Activated naive CD4-positive, alpha-beta T cell treated with anti-CD3 and anti-CD28 coated beads, Interleukin-2, amount 10 ng/mL, durations not matched to agents 7 days and 5 days (primary cell): Measurements from ENCODE around the gene CFAP43.
A peak's percentile ranks its signal among the peaks of the same experiment; 100 is the strongest.

Experiments used
- CTCF ChIA-PET: fragments of 350-600 bp; sonication (Branson Sonifier 250); formaldehyde crosslinking; loops from one replicate; lab custom pipeline; 2021; ENCODE audit warnings: antibody characterized with exemption; lab: Charles Lee
- DNase-seq: peaks from one replicate; pipeline ENCODE4 v3.0.0-alpha.2; 2020
- H3K27ac Mint-ChIP-seq: one replicate; pipeline ENCODE4 v1.8.0; 2021; ENCODE audit warnings: mild to moderate bottlenecking, moderate library complexity, mixed read lengths
- H3K27me3 Mint-ChIP-seq: one replicate; pipeline ENCODE4 v1.8.0; 2021; ENCODE audit warnings: mild to moderate bottlenecking, mixed read lengths
- H3K36me3 Mint-ChIP-seq: one replicate; pipeline ENCODE4 v1.8.0; 2021; ENCODE audit warnings: mixed read lengths
- H3K4me1 Mint-ChIP-seq: one replicate; pipeline ENCODE4 v1.8.0; 2021; ENCODE audit warnings: mixed read lengths
- H3K4me3 Mint-ChIP-seq: one replicate; pipeline ENCODE4 v1.8.0; 2021; ENCODE audit warnings: mild to moderate bottlenecking, moderate library complexity, mixed read lengths
- H3K9me3 Mint-ChIP-seq: one replicate; pipeline ENCODE4 v1.8.0; 2021; ENCODE audit warnings: mixed read lengths

The CFAP43 gene

GRCh38 chr10:104264783-104265182 is 32.6 kb upstream of the CFAP43 start:
- Mint-ChIP-seq H3K4me3 (no peak overlapping the region), H3K4me1 (peaks cover 75% of the 10 kb centered on the region), H3K27me3 (no peaks in the 10 kb centered on the region), H3K9me3 (no peaks in the 10 kb centered on the region), H3K36me3 (peaks cover 64% of the 10 kb centered on the region), H3K27ac (no peak overlapping the region)
- DNase-seq = no peak
- CTCF ChIA-PET = no interaction called here

GRCh38 chr10:104262055-104262454 is 29.9 kb upstream of the CFAP43 start:
- no peak overlapping the region for H3K4me3 Mint-ChIP-seq
- H3K9me3 Mint-ChIP-seq = no peaks in the 10 kb centered on the region
- CTCF ChIA-PET = interaction anchor here (1.8 to 3.4 kb wide), 2 partner anchors 13 to 44 kb away, joined by 4 to 19 read pairs; no protein-coding TSS in a partner anchor
- DNase-seq = no peak
- peaks cover 78% of the 10 kb centered on the region for H3K4me1 Mint-ChIP-seq
- H3K27ac Mint-ChIP-seq = no peak overlapping the region
- no peaks in the 10 kb centered on the region for H3K27me3 Mint-ChIP-seq
- peaks cover 71% of the 10 kb centered on the region for H3K36me3 Mint-ChIP-seq

- Mint-ChIP-seq H3K27me3 (no peaks in the 10 kb centered on the region), H3K4me3 (no peak overlapping the region), H3K27ac (peak overlapping the region; percentile 50), H3K36me3 (peaks cover 66% of the 10 kb centered on the region), H3K9me3 (no peaks in the 10 kb centered on the region), H3K4me1 (peaks cover 79% of the 10 kb centered on the region)
- CTCF ChIA-PET = interaction anchor here (1.0 to 3.4 kb wide), 2 partner anchors 14 to 30 kb away, joined by 3 to 19 read pairs; no protein-coding TSS in a partner anchor
- DNase-seq = no peak
Measured at GRCh38 chr10:104260775-104261115, 28.6 kb upstream of the CFAP43 start.

DNA sequence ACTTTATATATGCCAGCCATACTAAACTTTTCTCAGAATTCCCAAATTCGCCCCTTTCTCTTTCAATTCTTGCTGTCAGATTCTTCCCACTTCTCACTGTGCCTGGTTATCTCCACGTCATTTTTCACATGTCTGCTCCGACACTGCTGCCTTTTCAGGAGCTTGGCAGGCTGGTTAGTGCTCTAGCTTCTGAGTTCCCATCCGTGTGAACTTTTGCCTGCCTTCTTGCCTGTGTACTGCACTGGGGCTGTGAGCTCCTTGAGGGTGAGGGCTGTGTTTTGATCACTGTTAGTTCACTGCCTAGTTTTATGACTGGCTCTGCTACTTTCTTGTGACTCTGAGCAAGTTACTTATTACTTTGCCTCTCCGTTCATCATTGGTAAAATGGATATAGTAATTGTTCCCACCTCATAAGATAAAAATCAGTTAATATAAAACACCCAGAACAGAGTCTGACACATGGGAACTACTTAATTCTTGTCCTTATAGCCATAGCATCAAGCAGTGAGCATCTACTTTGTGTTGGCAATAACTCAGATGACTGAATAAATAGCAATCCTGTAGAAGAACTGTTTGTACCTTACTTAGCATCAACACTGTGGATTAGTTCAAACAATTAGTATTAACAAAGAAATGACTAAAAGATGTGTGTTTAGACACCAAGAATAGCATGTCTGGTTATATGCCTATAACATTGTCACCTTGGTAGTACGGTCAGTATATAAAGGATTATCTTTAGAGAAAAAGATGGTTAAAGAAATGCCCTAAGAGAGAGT is 28.0 kb upstream of the CFAP43 start:
- H3K9me3 Mint-ChIP-seq = no peaks in the 10 kb centered on the region
- no peak overlapping the region for H3K4me3 Mint-ChIP-seq
- CTCF ChIA-PET = interaction anchor here (0.9 to 3.4 kb wide), 3 partner anchors 14 to 91 kb away, joined by 3 to 19 read pairs (median 4); no protein-coding TSS in a partner anchor
- H3K27me3 Mint-ChIP-seq = no peaks in the 10 kb centered on the region
- peak overlapping the region; percentile 50 for H3K27ac Mint-ChIP-seq
- peaks cover 63% of the 10 kb centered on the region for H3K36me3 Mint-ChIP-seq
- peaks cover 76% of the 10 kb centered on the region for H3K4me1 Mint-ChIP-seq
- DNase-seq = no peak

DNA sequence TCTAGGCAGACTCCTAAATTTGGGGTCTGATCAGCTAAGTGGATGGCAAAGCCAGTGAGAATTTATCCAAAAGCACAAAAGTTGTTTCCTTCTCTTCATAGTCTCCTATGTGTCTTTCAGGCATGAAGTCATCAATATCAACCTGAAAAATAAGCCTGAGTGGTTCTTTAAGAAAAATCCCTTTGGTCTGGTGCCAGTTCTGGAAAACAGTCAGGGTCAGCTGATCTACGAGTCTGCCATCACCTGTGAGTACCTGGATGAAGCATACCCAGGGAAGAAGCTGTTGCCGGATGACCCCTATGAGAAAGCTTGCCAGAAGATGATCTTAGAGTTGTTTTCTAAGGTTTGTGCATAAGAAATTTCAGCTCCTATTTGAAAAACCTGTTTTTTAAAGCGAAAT is 27.3 kb upstream of the CFAP43 start:
- no peak for DNase-seq
- Mint-ChIP-seq H3K9me3 (no peaks in the 10 kb centered on the region), H3K27ac (peak overlapping the region; percentile 39), H3K36me3 (peaks cover 61% of the 10 kb centered on the region), H3K4me1 (peaks cover 73% of the 10 kb centered on the region), H3K27me3 (no peaks in the 10 kb centered on the region), H3K4me3 (no peak overlapping the region)
- CTCF ChIA-PET = interaction anchor here (0.9 kb wide), 1 partner anchor 92 kb away, joined by 4 read pairs; no protein-coding TSS in a partner anchor

DNA sequence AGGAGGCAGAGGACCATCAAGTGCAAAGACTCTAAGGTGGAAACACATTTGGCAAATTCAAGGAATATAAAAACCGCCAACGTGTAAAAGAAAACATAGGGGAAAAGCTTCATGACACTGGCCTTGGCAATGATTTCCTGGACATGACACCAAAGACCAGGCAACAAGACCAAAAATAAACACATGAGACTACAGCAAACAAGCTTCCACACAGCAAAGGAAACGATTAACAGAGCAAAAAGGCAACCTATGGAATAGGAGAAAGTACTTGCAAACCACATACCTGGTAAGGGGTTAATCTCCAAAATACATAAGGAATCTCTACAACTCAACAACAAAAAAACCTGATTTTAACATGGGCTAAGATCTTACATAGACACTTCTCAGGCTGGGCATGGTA is 26.0 kb upstream of the CFAP43 start:
- no peak overlapping the region for H3K4me3 Mint-ChIP-seq
- DNase-seq = no peak
- no peak overlapping the region for H3K27ac Mint-ChIP-seq
- no peaks in the 10 kb centered on the region for H3K9me3 Mint-ChIP-seq
- H3K27me3 Mint-ChIP-seq = no peaks in the 10 kb centered on the region
- H3K4me1 Mint-ChIP-seq = peaks cover 74% of the 10 kb centered on the region
- H3K36me3 Mint-ChIP-seq = peaks cover 54% of the 10 kb centered on the region
- CTCF ChIA-PET = no interaction called here

DNA sequence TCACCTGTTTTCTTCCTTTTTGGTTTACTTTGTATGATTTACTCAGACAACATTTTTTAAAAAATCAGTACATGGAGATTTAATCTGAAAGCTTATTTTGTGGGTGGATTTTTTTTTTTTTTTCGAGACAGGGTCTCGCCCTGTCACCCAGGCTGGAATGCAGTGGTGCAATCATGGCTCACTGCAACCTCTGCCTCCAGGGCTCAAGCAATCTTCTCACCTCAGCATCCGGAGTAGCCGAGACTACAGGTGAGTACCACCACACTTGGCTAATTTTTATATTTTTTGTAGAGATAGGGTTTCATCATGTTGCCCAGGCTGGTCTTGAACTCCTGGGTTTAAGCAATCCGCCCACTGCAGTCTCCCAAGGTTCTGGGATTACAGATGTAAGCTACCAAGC is 25.1 kb upstream of the CFAP43 start:
- peaks cover 51% of the 10 kb centered on the region for H3K36me3 Mint-ChIP-seq
- no peak for DNase-seq
- H3K27me3 Mint-ChIP-seq = no peaks in the 10 kb centered on the region
- CTCF ChIA-PET = interaction anchor here (0.6 to 2.4 kb wide), 2 partner anchors 17 to 538 kb away, joined by 3 to 17 read pairs; no protein-coding TSS in a partner anchor
- H3K4me3 Mint-ChIP-seq = no peak overlapping the region
- H3K4me1 Mint-ChIP-seq = peaks cover 76% of the 10 kb centered on the region
- H3K9me3 Mint-ChIP-seq = no peaks in the 10 kb centered on the region
- H3K27ac Mint-ChIP-seq = no peak overlapping the region

DNA sequence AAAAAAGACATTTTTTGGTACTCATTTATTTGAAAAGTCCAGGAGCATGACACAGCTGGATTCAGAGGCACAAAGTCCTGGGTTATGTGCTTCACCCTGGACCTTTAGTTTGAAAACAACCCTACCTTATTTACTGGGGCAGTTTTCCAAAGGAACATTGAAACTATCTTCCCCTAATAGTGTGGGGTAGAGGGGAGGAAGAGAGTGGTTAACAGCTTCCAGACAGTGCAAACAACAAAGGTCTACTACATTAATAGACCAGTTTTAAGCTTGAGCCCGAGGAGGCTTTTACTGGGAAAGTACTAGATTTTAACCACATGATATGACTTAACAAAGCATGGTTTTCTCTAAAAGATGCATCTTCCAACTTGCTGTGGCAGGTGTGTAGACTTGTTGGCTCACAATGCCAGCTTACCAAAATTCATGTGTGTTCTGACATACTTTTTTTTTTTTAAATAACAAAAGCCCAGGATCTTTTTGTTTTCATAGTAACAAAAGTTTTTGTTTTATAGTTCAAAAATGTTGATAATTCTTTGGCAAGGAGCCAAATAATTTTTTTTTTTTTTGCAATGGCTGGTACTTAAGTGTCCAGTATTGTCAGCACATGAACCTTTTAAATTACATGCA is 24.3 kb upstream of the CFAP43 start:
- CTCF ChIA-PET = interaction anchor here (2.4 kb wide), 1 partner anchor 18 kb away, joined by 17 read pairs; no protein-coding TSS in a partner anchor
- H3K27ac Mint-ChIP-seq = peak overlapping the region; percentile 93
- peak overlapping the region; percentile 92 for H3K4me3 Mint-ChIP-seq
- no peaks in the 10 kb centered on the region for H3K9me3 Mint-ChIP-seq
- peaks cover 70% of the 10 kb centered on the region for H3K4me1 Mint-ChIP-seq
- DNase-seq = no peak
- peaks cover 5% of the 10 kb centered on the region for H3K27me3 Mint-ChIP-seq
- H3K36me3 Mint-ChIP-seq = peaks cover 45% of the 10 kb centered on the region

GRCh38 chr10:104255311-104255981 is 23.3 kb upstream of the CFAP43 start:
- H3K27me3 Mint-ChIP-seq = peaks cover 9% of the 10 kb centered on the region
- H3K27ac Mint-ChIP-seq = peak overlapping the region; percentile 93
- CTCF ChIA-PET = interaction anchor here (1.0 to 2.4 kb wide), 3 partner anchors 12 to 50 kb away, joined by 3 to 17 read pairs (median 3); no protein-coding TSS in a partner anchor
- peaks cover 35% of the 10 kb centered on the region for H3K36me3 Mint-ChIP-seq
- H3K4me1 Mint-ChIP-seq = peaks cover 59% of the 10 kb centered on the region
- no peaks in the 10 kb centered on the region for H3K9me3 Mint-ChIP-seq
- DNase-seq = peak; percentile 23
- peak overlapping the region; percentile 92 for H3K4me3 Mint-ChIP-seq

DNA sequence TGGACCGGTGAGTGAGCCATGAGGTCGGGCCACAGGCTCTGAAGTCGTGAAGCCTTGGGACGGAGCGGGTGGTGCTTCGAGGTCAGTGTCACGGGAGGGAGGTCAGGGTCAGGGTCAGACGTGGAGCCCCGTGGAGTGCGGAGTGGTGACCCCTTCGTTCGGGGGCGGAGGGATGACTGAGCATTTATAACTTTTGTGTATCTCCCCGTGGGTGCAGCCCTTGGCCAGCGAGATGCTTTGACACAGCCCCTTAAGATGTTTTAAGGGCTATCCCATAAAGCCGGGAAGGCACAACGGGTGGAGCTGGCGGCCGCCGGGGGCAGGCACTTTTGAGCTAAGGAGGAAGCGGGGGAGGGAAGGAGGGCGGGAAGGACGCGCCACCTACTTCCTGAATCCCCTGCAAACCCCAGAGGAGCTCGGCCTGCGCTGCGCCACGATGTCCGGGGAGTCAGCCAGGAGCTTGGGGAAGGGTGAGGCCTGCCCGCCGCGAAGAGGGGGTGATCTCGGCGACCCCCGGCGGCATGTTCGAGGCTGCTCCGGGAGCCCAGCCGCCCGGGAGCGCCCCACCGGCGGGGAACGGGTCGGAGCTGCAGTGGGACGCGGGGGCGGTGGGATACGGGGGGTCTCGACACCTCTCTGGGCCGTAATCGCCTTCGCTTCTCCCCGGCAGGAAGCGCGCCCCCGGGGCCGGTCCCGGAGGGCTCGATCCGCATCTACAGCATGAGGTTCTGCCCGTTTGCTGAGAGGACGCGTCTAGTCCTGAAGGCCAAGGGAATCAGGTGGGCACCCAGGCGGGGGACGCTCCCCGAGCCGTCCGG is 22.5 kb upstream of the CFAP43 start, which contains the start of gene GSTO1:
Gene GSTO1, plus strand, starts transcription at position 400 of the 818 bp plus-strand sequence. Its CDS starts 37 bp downstream, at position 437.
- peaks cover 16% of the 10 kb centered on the region for H3K27me3 Mint-ChIP-seq

GRCh38 chr10:104253606-104254410 is 21.6 kb upstream of the CFAP43 start:
- H3K27me3 Mint-ChIP-seq = peaks cover 23% of the 10 kb centered on the region
- CTCF ChIA-PET = interaction anchor here (1.0 to 2.0 kb wide), 6 partner anchors 8 to 130 kb away, joined by 3 to 12 read pairs (median 4); partner anchors contain the start of genes CFAP43 and GSTO2
- H3K36me3 Mint-ChIP-seq = peaks cover 19% of the 10 kb centered on the region
- H3K4me3 Mint-ChIP-seq = peak overlapping the region; percentile 92
- peak overlapping the region; percentile 93 for H3K27ac Mint-ChIP-seq
- H3K9me3 Mint-ChIP-seq = no peaks in the 10 kb centered on the region
- no peak for DNase-seq
- peaks cover 43% of the 10 kb centered on the region for H3K4me1 Mint-ChIP-seq

More for the DNA sequence above, 22.5 kb upstream of the CFAP43 start, which contains the start of gene GSTO1:
- Mint-ChIP-seq H3K27ac (peak within 1 kb of the TSS; percentile 93), H3K9me3 (no peaks in the 10 kb centered on the region), H3K36me3 (peaks cover 28% of the 10 kb centered on the region), H3K4me1 (peaks cover 52% of the 10 kb centered on the region), H3K4me3 (peak within 1 kb of the TSS; percentile 92)
- CTCF ChIA-PET = interaction anchor here (1.0 to 2.4 kb wide), 8 partner anchors 9 to 131 kb away, joined by 3 to 17 read pairs (median 4); partner anchors contain the start of genes CFAP43 and GSTO2
- DNase-seq = peak; percentile 76

GRCh38 chr10:104253106-104253505 is 20.9 kb upstream of the CFAP43 start:
- DNase-seq = no peak
- peaks cover 37% of the 10 kb centered on the region for H3K4me1 Mint-ChIP-seq
- H3K9me3 Mint-ChIP-seq = no peaks in the 10 kb centered on the region
- CTCF ChIA-PET = interaction anchor here (1.7 to 2.0 kb wide), 2 partner anchors 16 to 21 kb away, joined by 5 to 12 read pairs; partner anchors contain the start of gene GSTO2
- H3K36me3 Mint-ChIP-seq = peaks cover 14% of the 10 kb centered on the region
- H3K27me3 Mint-ChIP-seq = peaks cover 28% of the 10 kb centered on the region
- H3K4me3 Mint-ChIP-seq = peak overlapping the region; percentile 19
- H3K27ac Mint-ChIP-seq = no peak overlapping the region
